Activated CD8-positive, alpha-beta memory T cell treated with anti-CD3 and anti-CD28 coated beads, Interleukin-2, amount 50 U/mL, for 24 hours (primary cell): ENCODE results near the gene TPM3.
"Not testable (repeated sequence)": the region's sequence is repeated elsewhere in the genome, so short reads cannot be mapped to it uniquely, and the experiment has no call there.

Source experiments
- DNase-seq: peaks from one replicate; pipeline ENCODE4 v3.0.0-alpha.2; 2020; ENCODE audit errors: extremely low read depth

The TPM3 gene

GRCh38 chr1:154191990-154192461, at the start of gene TPM3:
Gene TPM3 (minus strand): TSS chr1:154192100. CDS start chr1:154192018, 82 bp downstream.
- DNase-seq, result no peak

DNA sequence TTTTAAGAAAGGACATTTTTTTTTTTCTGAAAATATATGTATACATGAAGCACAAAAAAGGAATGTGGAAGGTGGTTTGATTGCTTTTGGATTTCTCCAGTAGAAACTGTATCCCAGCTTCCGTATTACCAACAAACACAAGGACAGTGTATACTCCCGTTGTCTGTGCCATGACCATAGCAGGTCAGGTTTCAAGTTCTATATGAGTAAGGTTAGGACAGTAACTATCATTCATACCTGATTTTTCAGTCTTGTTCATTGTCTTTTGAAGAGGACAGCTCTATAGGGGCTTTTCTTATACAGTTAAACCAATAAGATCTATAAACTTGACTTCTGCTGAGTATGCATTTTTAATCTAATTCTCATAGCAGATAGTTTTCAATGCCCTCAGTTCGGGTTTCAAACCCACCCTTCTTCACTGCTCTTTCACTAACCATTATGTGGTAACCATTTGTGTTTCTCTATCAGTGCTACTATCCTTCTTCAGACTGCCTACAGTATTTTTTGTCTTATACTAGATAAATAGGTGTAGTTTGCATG, 48.5 kb upstream of the TPM3 start:
- no peak for DNase-seq

- no peak for DNase-seq
Measured at GRCh38 chr1:154239491-154239890, 47.6 kb upstream of the TPM3 start.

DNA sequence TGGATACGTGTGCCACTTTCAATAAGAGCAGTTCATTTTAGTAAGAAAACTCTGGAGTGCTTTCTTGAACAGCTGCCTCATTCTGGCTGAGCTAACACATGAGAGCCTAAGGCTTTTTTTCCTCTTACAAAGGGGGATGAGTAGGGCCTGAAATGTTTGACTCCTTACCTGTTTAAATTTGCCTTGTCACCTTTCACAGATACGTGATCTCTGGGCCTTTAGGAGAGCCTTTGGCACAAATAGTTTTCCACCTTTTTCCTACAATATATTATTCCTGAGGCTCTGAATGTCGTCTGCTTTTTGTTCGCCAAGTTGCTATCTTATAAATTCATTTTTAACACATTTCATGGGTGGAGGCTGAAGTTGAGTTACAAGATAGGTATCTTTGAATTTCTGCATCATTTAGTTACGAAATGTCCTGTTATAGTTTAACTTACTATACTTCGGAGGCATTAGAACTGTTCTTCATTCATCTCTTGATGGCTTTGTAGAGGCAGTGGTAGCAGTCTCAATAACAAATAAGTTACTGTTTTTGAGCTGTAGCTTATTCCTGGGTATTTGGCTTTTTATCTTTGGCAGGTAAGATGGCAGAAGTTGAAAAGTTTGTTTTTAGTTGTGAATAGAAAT, 46.1 kb upstream of the TPM3 start:
- DNase-seq, result no peak

DNA sequence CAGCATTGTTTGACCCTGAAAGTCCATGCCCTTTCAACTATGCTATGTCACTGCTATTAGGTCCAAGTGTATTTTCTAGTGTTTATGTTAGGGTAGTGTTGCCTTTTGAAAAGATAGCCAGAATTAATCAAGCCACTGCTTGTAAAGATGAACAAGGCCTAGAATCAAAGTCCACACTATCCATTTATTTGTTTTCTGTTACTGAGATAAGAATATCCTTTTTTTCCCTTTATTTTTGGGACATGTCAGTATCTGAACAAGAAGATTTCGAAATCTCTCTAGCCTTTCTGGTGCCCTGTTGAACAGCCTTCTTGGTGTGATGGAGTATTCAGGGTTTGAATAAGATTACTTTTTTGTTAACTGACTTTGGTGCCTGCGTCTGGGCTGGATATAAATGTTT, 45.5 kb upstream of the TPM3 start:
- DNase-seq, result no peak

- DNase-seq, result no peak
Measured at GRCh38 chr1:154236855-154237254, 45.0 kb upstream of the TPM3 start.

DNA sequence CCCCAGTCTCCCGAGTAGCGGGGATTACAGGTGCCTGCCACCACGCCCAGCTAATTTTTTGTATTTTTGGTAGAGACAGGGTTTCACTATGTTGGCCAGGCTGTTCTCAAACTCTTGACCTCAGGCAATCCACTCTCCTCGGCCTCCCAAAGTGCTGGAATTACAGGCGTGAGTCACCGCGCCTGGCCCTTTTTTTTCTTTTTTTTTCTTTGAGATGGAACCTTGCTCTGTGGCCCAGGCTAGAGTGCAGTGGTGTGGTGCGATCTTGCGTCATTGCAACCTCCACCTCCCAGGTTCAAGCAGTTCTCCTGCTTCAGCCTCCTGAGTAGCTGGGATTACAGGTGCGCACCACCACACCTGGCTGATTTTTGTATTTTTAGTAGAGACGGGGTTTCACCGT, 41.2 kb upstream of the TPM3 start:
- DNase-seq, result not testable (repeated sequence)

- DNase-seq, result not testable (repeated sequence)
Measured at GRCh38 chr1:154231112-154231511, 39.2 kb upstream of the TPM3 start.

- DNase-seq, result no peak
Measured at GRCh38 chr1:154225370-154225769, 33.5 kb upstream of the TPM3 start.

- DNase-seq, result no peak
Measured at GRCh38 chr1:154223621-154224020, 31.7 kb upstream of the TPM3 start.

DNA sequence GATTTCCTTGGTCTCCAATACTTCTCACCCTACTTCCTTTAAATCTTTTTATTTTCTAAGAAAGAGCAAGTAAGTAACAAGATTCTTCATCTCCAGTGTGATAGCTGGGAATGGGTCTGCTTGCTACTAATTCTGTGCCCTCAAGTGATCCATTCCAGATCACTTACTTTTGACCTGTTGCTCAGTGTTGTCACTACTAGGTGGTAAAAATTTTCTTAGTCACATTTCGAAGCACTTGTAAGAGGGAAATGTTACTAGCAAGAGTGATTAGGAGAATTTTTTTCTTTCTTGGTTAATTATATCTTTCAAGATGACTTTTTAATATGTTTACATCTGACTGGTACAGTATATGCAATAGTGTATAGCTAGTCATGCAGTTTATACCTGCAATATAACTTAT, 31.0 kb upstream of the TPM3 start:
- no peak for DNase-seq

GRCh38 chr1:154222518-154222917, 30.6 kb upstream of the TPM3 start:
- DNase-seq, result no peak

DNA sequence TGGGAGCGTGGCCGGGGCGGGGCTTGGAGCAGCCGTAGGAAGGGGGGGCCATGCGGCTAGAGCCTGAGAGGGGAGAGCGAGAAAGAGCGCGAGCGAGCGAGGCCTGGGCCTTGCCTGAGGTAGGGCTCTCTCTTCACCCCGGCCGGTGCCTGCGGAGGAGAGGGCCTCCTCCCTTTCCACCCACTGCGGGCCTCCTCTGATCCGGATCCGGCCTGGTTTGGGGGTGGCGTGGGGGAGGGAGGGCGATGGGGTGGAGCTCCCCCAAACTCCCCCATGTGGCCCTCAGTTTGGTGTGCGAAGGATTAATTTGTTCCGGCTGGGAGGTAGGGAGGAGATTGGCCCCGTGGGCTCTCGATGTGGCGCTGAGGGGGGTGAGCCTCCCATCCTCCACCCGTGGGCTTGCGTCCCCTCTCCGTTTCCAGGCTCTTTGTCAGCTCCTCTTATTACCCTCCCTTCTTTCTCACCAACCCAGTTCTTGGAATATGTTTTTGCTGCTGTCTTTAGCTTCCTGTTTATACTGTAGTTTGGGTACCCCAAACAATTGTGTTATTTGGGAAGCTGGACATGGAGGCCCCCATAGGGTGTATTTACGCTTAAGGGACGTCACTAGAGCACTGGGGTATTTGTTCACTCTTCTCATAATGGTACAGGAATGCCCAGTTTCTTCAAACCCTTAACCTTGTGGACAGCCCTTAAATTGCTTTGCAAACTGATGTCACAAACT, 29.5 kb upstream of the TPM3 start:
- peak; percentile 35 for DNase-seq

DNA sequence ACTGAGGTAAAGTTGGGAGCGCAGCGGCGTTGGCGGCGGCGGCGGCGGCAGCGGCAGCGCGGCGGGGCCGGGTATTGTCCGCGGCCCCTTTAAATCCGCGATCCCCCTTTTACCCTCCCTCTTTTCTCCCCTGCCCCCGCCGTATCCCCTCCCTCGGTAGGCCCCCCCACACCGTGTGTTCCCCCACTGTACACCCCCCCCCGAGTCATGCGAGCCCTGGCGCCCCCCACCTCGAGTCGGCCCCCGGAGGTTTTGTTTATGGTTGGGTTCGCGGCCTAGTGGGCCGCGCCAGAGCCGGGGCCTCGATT, 29.0 kb upstream of the TPM3 start:
- no peak for DNase-seq

- peak; percentile 96 for DNase-seq
Measured at GRCh38 chr1:154220071-154220969, 28.4 kb upstream of the TPM3 start, which contains the start of gene UBAP2L. Gene UBAP2L (plus strand): TSS chr1:154220955. CDS start chr1:154225124, 4,169 bp downstream.

DNA sequence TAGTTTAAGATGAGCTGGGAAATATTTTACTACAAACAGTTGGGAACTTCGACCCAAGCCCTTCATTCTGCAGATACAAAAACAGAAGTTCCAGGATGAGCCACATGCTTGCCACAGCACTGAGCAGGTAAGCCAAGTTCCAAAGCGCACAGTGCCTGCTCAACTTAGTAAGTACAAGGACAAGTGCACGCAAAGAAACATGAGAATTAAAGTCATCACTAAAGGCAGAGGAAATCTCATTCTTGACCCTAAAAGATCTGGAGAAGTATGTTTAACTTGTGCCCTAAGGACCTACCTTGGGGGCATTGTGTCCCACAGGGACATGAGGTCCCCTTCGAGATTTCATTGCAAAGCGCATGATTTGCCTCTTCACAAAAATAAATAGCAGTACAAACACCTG, 27.6 kb upstream of the TPM3 start:
- no peak for DNase-seq

DNA sequence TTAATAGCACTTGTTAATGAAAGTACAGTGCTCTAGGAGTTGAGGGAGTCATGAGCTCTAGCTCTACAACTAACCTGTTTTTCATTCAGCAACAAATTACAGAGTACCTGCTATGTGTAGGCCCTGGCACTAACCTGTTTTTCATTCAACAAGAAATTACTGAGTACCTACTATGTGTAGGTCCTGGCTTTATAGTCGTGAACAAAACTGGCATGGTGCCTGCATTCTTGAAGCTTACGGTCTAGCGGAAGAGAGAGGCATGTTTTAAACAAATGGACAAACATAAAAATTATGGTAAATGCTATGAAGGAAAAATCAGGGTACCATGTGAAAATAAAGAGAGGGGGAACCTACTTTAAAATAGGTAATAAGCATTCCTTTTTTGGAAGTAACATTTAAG, 26.6 kb upstream of the TPM3 start:
- no peak for DNase-seq

- DNase-seq, result no peak
Measured at GRCh38 chr1:154213274-154213673, 21.4 kb upstream of the TPM3 start.

GRCh38 chr1:154212083-154212482, 20.2 kb upstream of the TPM3 start:
- no peak for DNase-seq

DNA sequence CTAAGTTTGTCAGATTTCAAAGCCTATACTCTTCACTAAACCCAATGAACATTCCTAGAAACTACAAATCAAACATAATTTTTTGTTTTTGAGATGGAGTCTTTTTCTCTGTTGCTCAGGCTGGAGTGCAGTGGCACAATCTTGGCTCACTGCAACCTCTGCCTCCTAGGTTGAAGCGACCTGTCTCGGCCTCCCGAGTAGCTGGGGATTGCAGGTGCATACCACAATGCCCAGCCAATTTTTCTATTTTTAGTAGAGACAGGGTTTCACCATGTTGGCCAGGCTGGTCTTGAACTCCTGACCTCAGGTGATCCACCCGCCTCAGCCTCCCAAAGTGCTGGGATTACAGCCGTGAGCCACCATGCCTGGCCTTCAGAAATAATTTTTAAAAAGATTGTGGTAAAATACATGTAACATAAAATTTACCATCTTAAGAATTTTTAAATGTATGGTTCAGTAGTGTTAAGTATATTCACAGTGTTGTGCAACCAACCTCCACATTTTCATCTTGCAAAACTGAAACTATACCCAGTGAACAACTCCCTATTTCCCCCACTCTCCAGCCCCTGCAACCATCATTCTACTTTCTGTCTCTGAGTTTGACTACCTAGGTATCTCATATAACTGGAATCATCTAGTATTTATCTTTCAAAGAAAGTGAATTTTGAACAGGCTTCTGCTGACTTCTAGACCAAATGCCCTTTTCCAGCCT, 16.9 kb upstream of the TPM3 start:
- DNase-seq, result no peak

- no peak for DNase-seq
Measured at GRCh38 chr1:154207262-154207661, 15.4 kb upstream of the TPM3 start.

DNA sequence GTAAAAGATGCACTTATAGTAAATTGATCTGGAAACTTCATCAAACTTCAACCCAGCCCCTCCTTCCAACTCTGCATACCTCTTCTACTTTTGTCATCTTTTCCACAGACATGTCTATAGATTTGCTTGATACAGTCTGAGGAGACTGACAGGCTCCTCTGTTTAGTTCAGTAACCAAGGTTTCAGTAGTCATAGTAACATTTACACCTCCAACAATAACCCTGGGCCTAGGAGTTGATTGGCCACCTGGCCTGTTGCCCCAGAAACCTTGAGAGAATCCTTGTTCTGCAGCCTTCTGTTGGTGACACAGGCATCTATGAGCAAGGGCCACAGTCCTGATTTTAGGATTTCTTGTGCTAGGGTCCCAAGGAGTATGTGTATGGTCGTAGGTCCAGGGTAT, 14.3 kb upstream of the TPM3 start, which contains the start of gene CFAP141:
Gene CFAP141 (minus strand): TSS at position 138 of the 400 bp plus-strand sequence. CDS start 26 bp downstream, at position 112.
- no peak for DNase-seq
